H1 (cell line): Measurements from ENCODE around the gene GFOD1. TPM values are rescaled to one million over a fixed set of nuclear protein-coding genes. Genes with fewer than 3 reads are reported as not detected.
A peak's percentile ranks its signal among the peaks of the same experiment; 100 is the strongest.

Experiments used
- CTCF ChIA-PET: fragments of 300-600 bp; sonication (Branson Sonifier 250); formaldehyde crosslinking; loops from one replicate; lab custom pipeline; 2021; ENCODE audit not compliant: partially characterized antibody; lab: Charles Lee
- POLR2A ChIA-PET: fragments of 300-600 bp; sonication (Branson Sonifier 250); formaldehyde crosslinking; loops from one replicate; lab custom pipeline; 2021; ENCODE audit warnings: inconsistent platforms; ENCODE audit not compliant: partially characterized antibody; lab: Charles Lee
- DNase-seq, 2 experiments: peaks; one replicate each; pipeline versions ENCODE4 v3.0.0 to v3.0.0-alpha.2; 2010 to 2022; ENCODE audit warnings: low spot score in 2 of 2, low read depth in 1 of 2, mixed read lengths in 1 of 2
- FAIRE-seq: peaks from 2 replicates; lab custom pipeline; 2011; peaks lifted over from hg19 to GRCh38; lab: Jason Lieb, UNC
- H2AFZ ChIP-seq: 2 replicates; pipeline ENCODE4 v1.8.1; 2012; ENCODE audit warnings: low read length, inconsistent platforms
- H2AK5ac ChIP-seq: 2 replicates; pipeline ENCODE4 v1.6.1; 2013; ENCODE audit warnings: low read depth, low read length
- H2BK120ac ChIP-seq: replicated peaks from 2 replicates; pipeline ENCODE3; 2013; ENCODE audit warnings: low read depth, low read length, inconsistent platforms
- H2BK12ac ChIP-seq: 2 replicates; pipeline ENCODE4 v1.6.1; 2013; ENCODE audit warnings: low read depth, low read length
- H2BK15ac ChIP-seq: 2 replicates; pipeline ENCODE4 v1.6.1; 2013; ENCODE audit warnings: low read length
- H2BK20ac ChIP-seq: 2 replicates; pipeline ENCODE4 v1.6.1; 2013; ENCODE audit warnings: low read length
- H2BK5ac ChIP-seq: 2 replicates; pipeline ENCODE4 v1.6.1; 2013; ENCODE audit warnings: low read depth, low read length
- H3K14ac ChIP-seq: 2 replicates; pipeline ENCODE4 v1.6.1; 2013; ENCODE audit warnings: inconsistent platforms; ENCODE audit not compliant: insufficient read length
- H3K18ac ChIP-seq: 2 replicates; pipeline ENCODE4 v1.6.1; 2013; ENCODE audit warnings: low read length; ENCODE audit errors: extremely low read depth
- H3K23ac ChIP-seq: 2 replicates; pipeline ENCODE4 v1.6.1; 2013; ENCODE audit warnings: inconsistent platforms; ENCODE audit not compliant: insufficient read length
- H3K23me2 ChIP-seq: 2 replicates; pipeline ENCODE4 v1.6.1; 2013; ENCODE audit warnings: low read depth, low read length
- H3K27ac ChIP-seq: 2 replicates; pipeline ENCODE4 v1.6.1; 2011; ENCODE audit warnings: low read depth, low read length, inconsistent platforms
- H3K27me3 ChIP-seq, 4 experiments: replicated peaks in 1 of 4; 1 replicate in 1 of 4; 2 replicates in 3 of 4; pipeline versions ENCODE4 v1.6.1 to v1.8.1; 2011 to 2013; ENCODE audit warnings: low read length in 3 of 4, mild to moderate bottlenecking in 3 of 4, inconsistent platforms in 2 of 4, mixed read lengths in 2 of 4, moderate library complexity in 1 of 4; ENCODE audit not compliant: control insufficient read depth in 3 of 4, insufficient read depth in 3 of 4; ENCODE audit errors: extremely low read depth in 1 of 4
- H3K36me3 ChIP-seq, 4 experiments: 2 replicates each; pipeline versions ENCODE4 v1.6.1 to v1.8.1; 2011 to 2013; ENCODE audit warnings: mild to moderate bottlenecking in 4 of 4, low read length in 3 of 4, moderate library complexity in 2 of 4, control low read depth in 1 of 4, inconsistent platforms in 1 of 4; ENCODE audit not compliant: insufficient read depth in 4 of 4, control insufficient read depth in 2 of 4
- H3K4ac ChIP-seq: replicated peaks from 2 replicates; pipeline ENCODE3; 2013; ENCODE audit warnings: low read length, low read depth, mixed read lengths, inconsistent platforms; ENCODE audit not compliant: insufficient read length
- H3K4me1 ChIP-seq, 4 experiments: replicated peaks in 1 of 4; 1 replicate in 1 of 4; 2 replicates in 3 of 4; pipeline versions ENCODE4 v1.6.1 to v1.8.1; 2011 to 2013; ENCODE audit warnings: low read length in 3 of 4, inconsistent platforms in 2 of 4, mixed read lengths in 1 of 4; ENCODE audit not compliant: insufficient read depth in 4 of 4, control insufficient read depth in 3 of 4
- H3K4me2 ChIP-seq, 2 experiments: 2 replicates each; pipeline versions ENCODE4 v1.6.1 to v1.8.1; 2011 to 2013; ENCODE audit warnings: low read depth in 2 of 2, low read length in 2 of 2, control low read depth in 1 of 2, inconsistent platforms in 1 of 2, mild to moderate bottlenecking in 1 of 2; ENCODE audit not compliant: insufficient read depth in 1 of 2
- H3K4me3 ChIP-seq, 4 experiments: fragments of 200-600, 300-600 bp in 1 of 4; sonication (generic), shearing (Covaris generic), sonication (Bioruptor Twin) in 1 of 4; 2 replicates each; pipeline versions ENCODE4 v1.5.1 to v1.8.1; 2011 to 2016; ENCODE audit warnings: low read length in 4 of 4, low read depth in 3 of 4, control low read depth in 2 of 4, inconsistent platforms in 2 of 4, mild to moderate bottlenecking in 2 of 4, mixed read lengths in 1 of 4, moderate library complexity in 1 of 4; ENCODE audit not compliant: insufficient read depth in 2 of 4; ENCODE audit errors: extremely low read depth in 1 of 4
- H3K56ac ChIP-seq: replicated peaks from 2 replicates; pipeline ENCODE3; 2013; ENCODE audit warnings: low read depth, mild to moderate bottlenecking, mixed read lengths, low read length, inconsistent platforms; ENCODE audit not compliant: insufficient read length
- H3K79me1 ChIP-seq: 2 replicates; pipeline ENCODE4 v1.6.1; 2013; ENCODE audit warnings: low read depth, low read length, control low read depth
- H3K79me2 ChIP-seq, 2 experiments: 2 replicates each; pipeline versions ENCODE4 v1.6.1 to v1.8.1; 2012 to 2013; ENCODE audit warnings: low read length in 2 of 2, mild to moderate bottlenecking in 2 of 2, inconsistent platforms in 1 of 2; ENCODE audit not compliant: insufficient read depth in 2 of 2, control insufficient read depth in 1 of 2
- H3K9ac ChIP-seq, 4 experiments: replicated peaks in 1 of 4; 1 replicate in 1 of 4; 2 replicates in 3 of 4; pipeline versions ENCODE4 v1.6.1 to v1.8.1; 2011 to 2013; ENCODE audit warnings: low read depth in 3 of 4, low read length in 3 of 4, control low read depth in 2 of 4, mild to moderate bottlenecking in 2 of 4, moderate library complexity in 2 of 4, inconsistent platforms in 1 of 4; ENCODE audit errors: extremely low read depth in 1 of 4
- H3K9me3 ChIP-seq, 2 experiments: 2 replicates each; pipeline versions ENCODE4 v1.6.1 to v1.8.1; 2012 to 2013; ENCODE audit warnings: mild to moderate bottlenecking in 2 of 2, moderate library complexity in 2 of 2, control low read depth in 1 of 2, inconsistent platforms in 1 of 2, low read depth in 1 of 2, low read length in 1 of 2, mixed read lengths in 1 of 2; ENCODE audit not compliant: insufficient read depth in 2 of 2
- H4K20me1 ChIP-seq, 2 experiments: replicated peaks in 1 of 2; 2 replicates each; pipeline versions ENCODE3 to v1.8.1; 2011 to 2013; ENCODE audit warnings: inconsistent platforms in 2 of 2, low read length in 2 of 2, mild to moderate bottlenecking in 1 of 2; ENCODE audit not compliant: insufficient read depth in 2 of 2, control insufficient read depth in 1 of 2
- H4K5ac ChIP-seq: 2 replicates; pipeline ENCODE4 v1.6.1; 2013; ENCODE audit warnings: low read length, low read depth, mixed read lengths, inconsistent platforms; ENCODE audit not compliant: insufficient read length
- H4K8ac ChIP-seq: 2 replicates; pipeline ENCODE4 v1.8.0; 2013; ENCODE audit warnings: mild to moderate bottlenecking, moderate library complexity, low read length, inconsistent platforms; ENCODE audit not compliant: insufficient read depth; ENCODE audit errors: extremely low read depth
- H4K91ac ChIP-seq: replicated peaks from 2 replicates; pipeline ENCODE3; 2013; ENCODE audit warnings: low read length, mixed read lengths, inconsistent platforms; ENCODE audit not compliant: insufficient read length
- BCL11A ChIP-seq, 2 experiments: IDR thresholded peaks; one replicate each; pipeline ENCODE4 v1.6.1; 2011; ENCODE audit warnings: low read depth in 2 of 2, low read length in 2 of 2, mild to moderate bottlenecking in 2 of 2
- EGR1 ChIP-seq: IDR thresholded peaks from 2 replicates; pipeline ENCODE4 v1.6.1; 2011; ENCODE audit warnings: low read depth, low read length, borderline replicate concordance
- EZH2 ChIP-seq: fragments of 200-600 bp; sonication (generic); IDR thresholded peaks from 2 replicates; pipeline ENCODE4 v1.7.1; 2012; ENCODE audit warnings: low read depth, mild to moderate bottlenecking, moderate library complexity, low read length, inconsistent platforms; ENCODE audit not compliant: severe bottlenecking
- HDAC6 ChIP-seq: IDR thresholded peaks from one replicate; pipeline ENCODE4 v1.7.1; 2012; ENCODE audit warnings: low read depth, mild to moderate bottlenecking, inconsistent platforms, low read length, moderate library complexity
- JUN ChIP-seq: IDR thresholded peaks from 2 replicates; pipeline ENCODE4 v1.6.1; 2011; ENCODE audit warnings: low read depth, mild to moderate bottlenecking, improper control_type of control experiment, low read length
- PHF8 ChIP-seq: fragments of 200-600 bp; sonication (generic); conservative IDR thresholded peaks from 2 replicates; pipeline ENCODE4 v1.7.1; 2012; ENCODE audit warnings: low read depth, mild to moderate bottlenecking, inconsistent platforms, low read length, moderate library complexity
- RBBP5 ChIP-seq: IDR thresholded peaks from 2 replicates; pipeline ENCODE4 v1.7.1; 2012; ENCODE audit warnings: low read depth, mild to moderate bottlenecking, inconsistent platforms, low read length, moderate library complexity, borderline replicate concordance
- SP4 ChIP-seq: IDR thresholded peaks from 2 replicates; pipeline ENCODE4 v1.6.1; 2012; ENCODE audit warnings: low read length, inconsistent platforms
- TAF7 ChIP-seq: optimal IDR thresholded peaks from 2 replicates; pipeline ENCODE3; 2011; ENCODE audit warnings: low read depth, mild to moderate bottlenecking, inconsistent platforms, low read length, moderate library complexity, borderline replicate concordance
- YY1 ChIP-seq: IDR thresholded peaks from 2 replicates; pipeline ENCODE4 v1.6.1; 2011; ENCODE audit warnings: low read depth, mild to moderate bottlenecking, low read length
- WGBS, 2 experiments: shearing (Covaris generic) in 1 of 2; methylation state at CpG; one replicate each; pipeline versions ENCODE4 v1.1.6 to v1.1.7; 2013 to 2015; ENCODE audit warnings: low lambda C conversion rate in 2 of 2, mixed read lengths in 2 of 2, inconsistent platforms in 1 of 2, low coverage in 1 of 2, missing lambda C conversion rate in 1 of 2; ENCODE audit not compliant: insufficient replicate concordance in 2 of 2, insufficient coverage in 1 of 2, insufficient read length in 1 of 2; ENCODE audit errors: extremely low coverage in 1 of 2, missing lambda C conversion rate in 1 of 2; 5-methylcytosine and 5-hydroxymethylcytosine counted together
- polyA plus RNA-seq, 7 experiments: library from polyadenylated mRNA; depleted of rRNA in 3 of 7; stranded (reverse) in 5 of 7; unstranded in 2 of 7; fragments of >200 nt in 5 of 7; fragments of 200-250 nt in 2 of 7; gene quantifications; 1 replicate in 5 of 7; 2 replicates in 1 of 7; 4 replicates in 1 of 7; pipeline versions ENCODE4 v1.2.1 to v1.2.3, GENCODE V29; 2011 to 2013; ENCODE audit warnings: missing spikeins in 2 of 7, mixed read lengths in 2 of 7
- total RNA-seq: library from RNA; stranded (reverse); fragmentation: NEBNext Ultra II Directional; extraction: Animal tissue kit (Norgen Biotek cat#: 25700); gene quantifications from 2 replicates; pipeline ENCODE4 v1.2.1, GENCODE V29; 2021
- TF ChIP-seq, protein P1 (sequence below), 3 experiments: IDR thresholded peaks; 1 replicate in 2 of 3; 2 replicates in 1 of 3; pipeline versions ENCODE4 v1.5.1 to v1.6.1; 2011; ENCODE audit warnings: low read length in 3 of 3, mild to moderate bottlenecking in 3 of 3, inconsistent platforms in 2 of 3, low read depth in 1 of 3, moderate library complexity in 1 of 3; ENCODE audit not compliant: insufficient read depth in 1 of 3; ENCODE audit errors: control extremely low read depth in 1 of 3

The GFOD1 gene
- total and polyA plus RNA-seq, 2 of the 8 experiments (the other 6 are each of a cell fraction or from before 2014, with no cell fraction given) = 2.5 to 8.8 TPM

DNA sequence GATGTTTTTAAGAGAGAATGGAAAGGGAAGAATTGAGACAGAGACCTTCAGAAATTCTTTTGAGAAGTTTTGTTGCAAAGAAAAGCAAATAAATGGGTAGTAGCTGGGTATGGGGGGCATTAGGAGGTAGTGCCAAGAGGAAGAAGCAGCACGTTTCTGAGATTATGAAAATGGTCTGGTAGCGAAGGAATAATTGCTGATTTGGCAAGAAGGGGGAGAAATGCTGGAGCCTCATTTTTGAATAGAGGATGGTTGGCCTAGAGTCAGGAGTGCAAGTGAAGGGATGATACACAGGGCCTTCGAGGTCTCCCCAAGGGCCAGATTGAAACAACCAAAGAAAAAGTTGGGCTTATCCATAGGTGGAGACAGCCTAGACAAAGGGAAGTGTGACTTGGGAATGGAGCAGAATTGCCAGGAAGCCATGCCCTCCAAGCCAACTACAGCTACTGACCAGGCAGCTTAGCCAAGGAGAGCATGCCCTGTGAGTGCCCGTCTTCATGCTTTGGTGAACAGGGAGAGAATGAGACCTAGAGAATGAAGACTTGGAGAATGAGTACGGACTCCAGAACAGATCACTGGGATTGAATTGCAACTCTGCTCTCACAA, 144.9 kb downstream of the GFOD1 start:
- H3K14ac ChIP-seq = no peak overlapping the region
- no peak overlapping the region for H4K8ac ChIP-seq
- no peaks in the 10 kb centered on the region for H3K23me2 ChIP-seq
- DNase-seq (no peak), FAIRE-seq (no peak)
- POLR2A ChIA-PET = no interaction called here
- H3K36me3 ChIP-seq = no peaks in the 10 kb centered on the region
- H4K5ac ChIP-seq = no peak overlapping the region
- 83% methylated on average over 5 of the region's 5 CpGs; no CpG with 5 or more reads in 1 of the 2 experiments for WGBS, 2 experiments
- H2AK5ac ChIP-seq = no peak overlapping the region
- H3K27ac ChIP-seq = no peak overlapping the region
- H2BK12ac ChIP-seq = no peak overlapping the region
- no peak overlapping the region for H4K91ac ChIP-seq
- H3K4me2 ChIP-seq = no peak overlapping the region
- H3K79me1 ChIP-seq = no peaks in the 10 kb centered on the region
- H3K4me3 ChIP-seq = no peak overlapping the region
- H3K4me1 ChIP-seq = peaks cover 0 to 2% (median under 1%) of the 10 kb centered on the region in 4 experiments; a peak in 2 of 7 replicates
- H2BK20ac ChIP-seq = no peak overlapping the region
- H2BK15ac ChIP-seq = no peak overlapping the region
- no peaks in the 10 kb centered on the region for H3K9me3 ChIP-seq
- H2AFZ ChIP-seq = 0 out of 2 replicates have a peak overlapping the region, but pooled peaks have one; percentile 7
- no peaks in the 10 kb centered on the region for H3K79me2 ChIP-seq
- H3K23ac ChIP-seq = no peak overlapping the region
- H3K18ac ChIP-seq = no peak overlapping the region
- no peak overlapping the region for H3K56ac ChIP-seq
- H2BK5ac ChIP-seq = no peak overlapping the region
- CTCF ChIA-PET = interaction anchor here (0.9 to 1.3 kb wide), 3 partner anchors 10 to 213 kb away, joined by 3 to 5 read pairs (median 3); no protein-coding TSS in a partner anchor
- no peak overlapping the region for H3K9ac ChIP-seq
- no peak overlapping the region for H3K4ac ChIP-seq
- no peaks in the 10 kb centered on the region for H4K20me1 ChIP-seq
- H2BK120ac ChIP-seq = no peak overlapping the region
- H3K27me3 ChIP-seq = peaks cover 0 to 2% (median 0%) of the 10 kb centered on the region in 4 experiments; a peak in 2 of 7 replicates
- no peak for TF ChIP-seq YY1
- TF ChIP-seq JUN = no peak
- TF ChIP-seq HDAC6 = no peak
- TF ChIP-seq TAF7 = no peak
- TF ChIP-seq PHF8 = no peak
- TF ChIP-seq, protein P1, sequence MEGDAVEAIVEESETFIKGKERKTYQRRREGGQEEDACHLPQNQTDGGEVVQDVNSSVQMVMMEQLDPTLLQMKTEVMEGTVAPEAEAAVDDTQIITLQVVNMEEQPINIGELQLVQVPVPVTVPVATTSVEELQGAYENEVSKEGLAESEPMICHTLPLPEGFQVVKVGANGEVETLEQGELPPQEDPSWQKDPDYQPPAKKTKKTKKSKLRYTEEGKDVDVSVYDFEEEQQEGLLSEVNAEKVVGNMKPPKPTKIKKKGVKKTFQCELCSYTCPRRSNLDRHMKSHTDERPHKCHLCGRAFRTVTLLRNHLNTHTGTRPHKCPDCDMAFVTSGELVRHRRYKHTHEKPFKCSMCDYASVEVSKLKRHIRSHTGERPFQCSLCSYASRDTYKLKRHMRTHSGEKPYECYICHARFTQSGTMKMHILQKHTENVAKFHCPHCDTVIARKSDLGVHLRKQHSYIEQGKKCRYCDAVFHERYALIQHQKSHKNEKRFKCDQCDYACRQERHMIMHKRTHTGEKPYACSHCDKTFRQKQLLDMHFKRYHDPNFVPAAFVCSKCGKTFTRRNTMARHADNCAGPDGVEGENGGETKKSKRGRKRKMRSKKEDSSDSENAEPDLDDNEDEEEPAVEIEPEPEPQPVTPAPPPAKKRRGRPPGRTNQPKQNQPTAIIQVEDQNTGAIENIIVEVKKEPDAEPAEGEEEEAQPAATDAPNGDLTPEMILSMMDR (IDR thresholded peaks at IDR 0.05; ENCODE audit: control extremely low read depth in 1 of 3, insufficient read depth in 1 of 3, low read depth in 1 of 3, low read length in 3 of 3) = no peak
- no peak for TF ChIP-seq SP4
- TF ChIP-seq RBBP5 = no peak
- TF ChIP-seq BCL11A (IDR thresholded peaks at IDR 0.05; ENCODE audit: low read depth in 2 of 2, low read length in 2 of 2) = no peak
- no peak for TF ChIP-seq EZH2
- no peak for TF ChIP-seq EGR1
